GM18507 (cell line): ENCODE results near the gene ASB6.
A peak's percentile ranks its signal among the peaks of the same experiment; 100 is the strongest.

ENCODE experiments used
- DNase-seq: peaks from one replicate; pipeline ENCODE4 v3.0.0; 2011; ENCODE audit warnings: low read depth; ENCODE audit not compliant: insufficient read length; ENCODE audit errors: extremely low spot score
- FAIRE-seq: peaks from 2 replicates; lab custom pipeline; 2011; peaks lifted over from hg19 to GRCh38; lab: Jason Lieb, UNC

The ASB6 gene, protein sequence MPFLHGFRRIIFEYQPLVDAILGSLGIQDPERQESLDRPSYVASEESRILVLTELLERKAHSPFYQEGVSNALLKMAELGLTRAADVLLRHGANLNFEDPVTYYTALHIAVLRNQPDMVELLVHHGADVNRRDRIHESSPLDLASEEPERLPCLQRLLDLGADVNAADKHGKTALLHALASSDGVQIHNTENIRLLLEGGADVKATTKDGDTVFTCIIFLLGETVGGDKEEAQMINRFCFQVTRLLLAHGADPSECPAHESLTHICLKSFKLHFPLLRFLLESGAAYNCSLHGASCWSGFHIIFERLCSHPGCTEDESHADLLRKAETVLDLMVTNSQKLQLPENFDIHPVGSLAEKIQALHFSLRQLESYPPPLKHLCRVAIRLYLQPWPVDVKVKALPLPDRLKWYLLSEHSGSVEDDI

GRCh38 chr9:129641750-129642585, at the start of gene ASB6:
Gene ASB6, minus strand, starts transcription at chr9:129642151. Its CDS starts 152 bp downstream, at chr9:129641999.
- FAIRE-seq (peak; percentile 97), DNase-seq (peak; percentile 99)

DNA sequence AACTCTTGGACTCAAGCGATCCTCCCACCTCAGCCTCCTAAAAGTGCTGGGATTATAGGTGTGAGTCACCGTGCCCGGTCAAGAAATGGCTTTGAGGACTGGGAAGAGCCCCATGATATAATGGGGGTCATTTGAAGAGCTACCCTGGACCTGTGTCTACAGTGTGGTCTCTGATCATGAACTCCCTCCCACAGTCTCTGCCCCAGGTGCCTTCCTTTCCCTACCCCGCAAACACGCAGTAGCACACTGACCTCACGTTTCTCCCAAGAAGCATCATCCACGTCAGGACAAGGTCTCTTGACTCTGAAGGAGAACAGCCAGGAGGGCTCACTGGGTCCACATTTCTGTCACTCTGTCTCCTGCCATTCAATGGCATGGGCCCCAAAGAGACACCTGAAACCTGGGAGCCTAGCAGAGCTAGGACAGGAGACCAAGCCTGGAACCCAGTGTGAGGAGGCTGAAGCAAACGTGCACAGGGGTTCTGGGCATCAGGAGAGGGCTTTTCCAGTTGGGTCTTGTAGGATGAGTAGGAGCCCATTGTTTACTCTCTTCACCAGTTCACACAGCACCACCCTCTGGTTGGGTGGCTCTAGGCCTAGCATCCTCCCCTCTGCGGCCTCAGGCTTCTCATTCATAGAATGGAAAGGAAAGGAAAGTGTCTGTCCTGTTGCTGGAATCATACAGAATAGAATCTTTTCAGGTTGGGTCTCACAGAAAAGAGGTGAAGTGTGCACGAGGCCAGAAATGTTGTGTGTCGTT, 46.5 kb upstream of the ASB6 start:
- FAIRE-seq, result no peak
- DNase-seq, result no peak

- FAIRE-seq (no peak), DNase-seq (no peak)
Observed at GRCh38 chr9:129687391-129687790, 45.4 kb upstream of the ASB6 start.

DNA sequence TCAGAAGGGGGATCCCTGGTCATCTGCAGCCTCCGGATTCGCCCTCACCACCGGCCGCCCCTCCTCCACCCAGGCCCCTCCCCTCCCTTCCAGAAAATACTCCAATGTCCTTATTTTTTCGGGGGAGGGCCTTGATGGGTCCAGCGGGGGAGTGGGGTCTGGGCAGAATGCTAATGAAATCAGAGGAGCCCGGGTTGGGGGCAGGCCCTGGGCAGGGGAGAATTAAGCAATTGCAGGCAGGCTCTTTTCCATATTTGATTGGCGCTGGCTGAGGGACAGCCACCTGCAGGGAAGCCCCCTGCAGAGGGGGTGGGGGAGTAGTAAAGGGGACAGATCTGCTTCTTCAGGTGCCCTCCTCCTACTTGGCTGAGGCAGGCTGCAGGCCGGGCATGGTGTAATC, 44.8 kb upstream of the ASB6 start:
- no peak for FAIRE-seq
- DNase-seq, result no peak

GRCh38 chr9:129685933-129686259, 43.9 kb upstream of the ASB6 start:
- DNase-seq, result no peak
- no peak for FAIRE-seq

DNA sequence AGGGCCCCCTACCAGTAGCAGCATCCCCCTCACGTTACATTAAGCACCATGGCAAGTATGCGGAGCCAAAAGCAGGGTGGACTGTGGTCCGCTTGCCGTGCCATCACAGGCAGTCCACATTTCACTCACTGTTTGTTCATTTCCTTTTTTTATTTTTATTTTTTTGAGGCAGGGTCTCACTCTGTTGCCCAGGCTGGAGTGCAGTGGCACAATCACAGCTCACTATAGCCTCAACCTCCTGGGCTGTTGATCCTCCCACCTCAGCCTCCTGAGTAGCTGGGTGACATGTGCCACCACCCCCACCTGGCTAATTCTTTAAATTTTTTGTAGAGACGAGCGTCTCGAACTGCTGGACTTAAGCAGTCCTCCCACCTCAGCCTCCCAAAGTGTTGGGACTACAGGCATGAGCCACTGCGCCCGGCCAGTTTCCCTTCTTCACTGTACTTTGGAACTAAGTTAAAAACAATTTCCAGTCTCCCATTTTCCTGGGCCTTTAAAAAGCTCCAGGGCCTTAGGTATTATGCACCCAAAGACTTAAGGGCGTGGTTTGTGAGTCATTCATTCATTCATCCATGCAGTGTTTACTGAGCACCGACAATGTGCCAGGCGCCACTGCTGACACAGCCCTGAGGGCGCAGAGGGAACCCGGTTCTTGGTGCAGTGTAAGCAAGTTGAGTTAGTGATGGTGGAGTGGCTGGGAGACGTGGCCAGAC, 43.4 kb upstream of the ASB6 start:
- DNase-seq (no peak), FAIRE-seq (no peak)

- DNase-seq (no peak), FAIRE-seq (no peak)
Observed at GRCh38 chr9:129682381-129682780, 40.4 kb upstream of the ASB6 start.

DNA sequence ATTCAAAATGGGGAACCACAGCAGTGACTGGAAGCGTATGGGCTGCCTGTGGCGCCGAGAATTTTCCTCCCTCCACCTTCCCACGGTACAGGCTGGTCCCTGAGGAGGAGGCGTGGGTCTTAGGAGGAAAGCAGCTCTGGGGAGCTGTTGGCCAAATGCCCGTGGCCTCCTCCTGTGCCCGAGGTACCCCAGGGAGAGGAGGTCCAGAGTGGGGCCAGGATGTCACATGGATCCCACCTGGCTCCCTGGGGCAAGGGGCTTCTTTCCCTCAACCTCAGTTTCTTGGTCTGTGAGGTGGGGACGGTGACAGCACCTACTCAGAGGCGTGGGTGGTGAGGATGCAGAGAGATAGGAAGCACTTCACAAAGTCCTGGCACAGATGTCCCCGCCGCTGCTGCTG, 40.0 kb upstream of the ASB6 start:
- no peak for DNase-seq
- no peak for FAIRE-seq

DNA sequence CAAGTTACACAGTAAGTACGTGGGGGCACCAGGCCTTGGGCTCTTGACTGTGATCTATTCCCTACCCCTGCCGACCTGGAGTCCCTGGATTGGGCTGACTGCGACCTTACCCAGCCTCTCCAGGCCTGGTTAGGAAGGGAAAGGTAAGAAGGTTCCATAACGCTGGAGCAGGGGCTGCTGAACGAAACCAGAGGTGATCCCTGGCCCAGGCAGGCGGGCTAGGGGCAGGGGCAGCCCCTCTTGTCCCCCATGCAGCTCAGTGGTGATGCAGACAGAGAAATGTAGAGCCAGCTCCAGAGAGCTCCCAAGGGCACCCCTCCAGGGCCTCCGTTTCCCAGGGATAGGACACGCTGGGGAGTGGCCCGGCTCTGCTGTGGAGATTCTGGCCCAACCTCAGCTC, 37.6 kb upstream of the ASB6 start:
- DNase-seq (no peak), FAIRE-seq (no peak)

DNA sequence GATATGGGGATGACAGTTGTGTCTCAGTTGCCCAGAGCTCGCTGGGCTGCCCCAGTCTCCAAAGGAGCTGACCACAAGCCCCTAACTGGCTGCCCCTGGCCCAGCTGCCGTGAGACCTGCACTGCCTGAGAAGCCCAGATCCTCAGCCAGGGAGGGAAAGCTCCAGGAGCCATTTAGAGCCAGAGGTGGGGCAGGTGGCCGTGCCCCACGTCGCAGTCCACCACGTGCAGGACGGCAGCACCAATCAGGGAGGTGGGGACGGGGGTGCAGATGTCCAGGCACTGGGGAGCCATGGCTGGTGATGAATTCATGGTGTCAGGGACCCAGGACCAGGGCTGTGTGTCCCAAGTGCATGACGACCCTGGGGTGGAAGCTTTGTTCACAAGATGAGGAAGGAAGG, 36.9 kb upstream of the ASB6 start:
- no peak for FAIRE-seq
- DNase-seq, result no peak

DNA sequence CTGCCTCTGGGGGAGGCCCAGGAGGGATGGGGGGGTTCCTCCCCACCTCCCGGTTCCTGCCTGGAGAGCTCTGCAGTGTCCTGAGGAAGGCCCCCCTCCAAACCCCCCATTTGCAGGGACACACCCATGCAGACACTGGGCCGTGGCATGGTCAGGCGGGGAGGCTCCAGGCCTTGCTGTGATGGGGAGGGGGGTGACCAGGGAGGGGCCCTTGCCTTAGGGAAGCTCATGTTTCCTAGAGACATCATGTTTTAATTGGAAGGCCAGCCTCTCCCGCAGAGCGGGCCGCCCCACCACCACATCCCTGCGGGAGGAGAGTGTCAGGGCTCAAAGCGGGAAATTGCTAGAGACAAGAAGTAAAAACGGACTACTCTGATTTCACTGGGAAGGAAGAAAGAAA, 35.5 kb upstream of the ASB6 start:
- DNase-seq, result no peak
- FAIRE-seq, result no peak

GRCh38 chr9:129676975-129677374, 35.0 kb upstream of the ASB6 start:
- DNase-seq (no peak), FAIRE-seq (no peak)

- FAIRE-seq, result no peak
- DNase-seq, result no peak
Observed at GRCh38 chr9:129676287-129676686, 34.3 kb upstream of the ASB6 start.

GRCh38 chr9:129675620-129676019, 33.7 kb upstream of the ASB6 start:
- FAIRE-seq (no peak), DNase-seq (no peak)

GRCh38 chr9:129674229-129674628, 32.3 kb upstream of the ASB6 start:
- no peak for FAIRE-seq
- DNase-seq, result no peak

- no peak for FAIRE-seq
- DNase-seq, result no peak
Observed at GRCh38 chr9:129673602-129674001, 31.7 kb upstream of the ASB6 start.

DNA sequence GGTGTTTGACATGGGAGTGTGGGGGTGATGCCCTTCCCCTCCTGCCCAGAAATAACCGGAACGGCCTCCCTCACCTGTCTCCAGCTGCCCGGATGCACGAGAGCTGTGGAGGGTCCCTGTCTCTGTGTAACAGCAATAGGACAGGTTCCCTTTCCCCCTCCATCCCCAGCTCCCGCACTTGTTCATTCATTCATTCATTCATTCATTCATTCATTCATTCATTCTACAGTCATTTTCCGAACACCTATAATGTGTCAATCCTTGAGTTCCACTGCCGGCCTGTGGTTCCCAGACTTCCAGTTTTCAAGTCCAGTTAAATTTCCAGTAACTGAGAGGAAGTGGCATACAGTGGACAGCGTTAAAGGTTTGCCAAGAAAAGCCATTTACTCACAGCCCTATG, 30.8 kb upstream of the ASB6 start:
- FAIRE-seq, result no peak

GRCh38 chr9:129671519-129671918, 29.6 kb upstream of the ASB6 start:
- no peak for FAIRE-seq
- DNase-seq, result no peak

More for the DNA sequence above, 30.8 kb upstream of the ASB6 start:
- no peak for DNase-seq

DNA sequence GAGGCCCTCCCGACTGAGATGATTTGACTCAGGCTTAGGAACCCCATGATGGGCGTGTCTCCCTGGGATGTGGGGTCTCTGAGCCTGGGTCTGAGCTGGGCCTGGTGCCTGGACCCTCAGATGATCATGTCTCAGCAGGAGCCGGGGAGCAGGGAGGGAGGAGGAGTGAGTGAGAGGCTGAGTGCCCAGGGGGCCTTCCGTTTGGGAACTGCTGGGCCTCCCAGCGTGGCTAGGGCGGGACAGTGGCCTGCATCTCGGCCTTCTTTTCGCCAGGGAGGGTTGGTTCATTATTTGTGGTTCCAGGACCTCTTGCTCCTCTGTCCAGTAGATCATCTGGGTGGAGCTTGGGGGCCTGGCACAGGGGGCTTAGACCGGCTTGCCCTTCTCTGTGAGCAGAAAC, 29.1 kb upstream of the ASB6 start:
- FAIRE-seq, result no peak

GRCh38 chr9:129669946-129670345, 28.0 kb upstream of the ASB6 start:
- DNase-seq (no peak), FAIRE-seq (no peak)

More for the DNA sequence above, 29.1 kb upstream of the ASB6 start:
- DNase-seq, result no peak
